ENCODE measurements around the gene CHI3L2.

CHI3L2 gene

DNA sequence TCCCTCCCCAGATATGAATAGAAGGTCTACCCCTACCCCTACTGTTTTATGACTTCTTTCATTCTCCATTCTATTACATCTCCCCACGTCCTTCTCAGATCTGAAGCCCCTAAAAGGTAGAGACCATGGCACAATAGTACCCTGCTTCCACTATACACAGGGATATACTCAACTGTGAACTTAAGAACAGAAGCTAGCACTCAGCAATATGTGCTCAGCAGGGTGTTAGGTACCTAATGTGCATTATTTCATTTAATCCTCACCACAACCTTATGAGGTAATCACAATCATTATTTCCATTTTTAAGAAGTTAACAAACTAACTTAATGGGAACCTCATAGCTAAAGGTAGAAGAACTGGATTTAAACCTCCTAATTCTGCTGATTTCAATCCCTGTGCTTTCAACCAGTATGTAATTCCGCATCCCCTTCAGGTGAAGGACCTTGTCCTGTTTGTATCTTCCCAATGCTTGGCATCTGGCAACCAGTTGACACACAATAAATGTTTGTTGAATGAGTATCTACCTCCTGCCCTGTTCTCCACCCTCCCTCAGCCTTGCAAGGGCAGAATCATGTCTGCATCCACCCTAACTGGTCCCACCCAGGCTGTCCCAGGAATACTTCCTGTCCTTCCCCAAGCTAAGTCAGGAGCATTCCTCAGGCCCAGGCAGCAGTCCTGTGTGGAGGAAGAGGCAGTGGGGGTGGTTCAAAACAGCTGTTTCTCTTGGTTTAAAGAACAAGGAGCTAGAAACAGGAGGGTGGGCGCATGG lies 33.6 kb upstream of the CHI3L2 start:
- peak overlapping the region; percentile 92 for H3K27ac ChIP-seq (ENCODE audit: insufficient read depth, low read length, poor library complexity, severe bottlenecking)
- H3K36me3 ChIP-seq (ENCODE audit: control insufficient read depth, insufficient read depth, low read length) = peaks cover 90% of the 10 kb centered on the region
- DNase-seq = no peak
- peaks cover 80% of the 10 kb centered on the region for H3K4me1 ChIP-seq (ENCODE audit: control insufficient read depth, insufficient read depth, low read length, poor library complexity, severe bottlenecking)
- H3K27me3 ChIP-seq (replicated peaks; ENCODE audit: control insufficient read depth, insufficient read depth, low read length, poor library complexity, severe bottlenecking) = no peaks in the 10 kb centered on the region
- H3K9me3 ChIP-seq (ENCODE audit: control insufficient read depth, low read length) = no peaks in the 10 kb centered on the region
- no peak overlapping the region for H3K4me3 ChIP-seq (ENCODE audit: insufficient read depth, low read depth, low read length, poor library complexity, severe bottlenecking)

DNA sequence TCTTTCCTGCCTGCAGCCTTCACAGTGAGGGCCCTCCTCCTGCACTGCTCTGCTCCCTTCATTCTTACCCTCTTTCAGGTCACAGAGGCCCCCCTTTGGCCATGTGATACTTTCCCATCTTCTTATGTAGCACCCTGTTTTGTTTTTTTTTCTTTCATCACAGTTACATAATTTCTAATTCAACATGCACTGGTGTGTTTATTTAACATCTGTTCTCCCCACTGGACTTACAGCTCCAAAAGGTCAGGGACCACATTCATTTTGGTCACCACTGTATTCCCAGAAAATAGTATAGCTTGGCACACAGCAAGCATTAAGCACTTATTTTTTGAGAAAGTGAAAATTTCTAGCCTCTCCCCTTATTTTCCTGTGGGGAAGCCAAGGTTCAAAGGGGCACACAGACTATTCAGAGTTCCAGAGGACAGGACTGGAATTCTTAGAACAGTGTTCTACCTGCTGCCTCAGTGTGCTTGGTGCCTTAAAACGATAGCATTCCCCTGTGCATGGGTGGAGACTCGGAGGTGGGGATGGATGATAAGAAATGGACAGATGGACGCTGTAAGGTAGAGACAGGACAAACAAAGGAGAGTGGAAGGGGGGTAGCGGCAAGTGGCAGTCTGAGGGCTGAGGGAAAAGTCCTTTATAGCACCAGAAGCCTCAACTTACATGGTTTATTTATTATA lies 32.4 kb upstream of the CHI3L2 start:
- Histone ChIP-seq H3K9me3 (ENCODE audit: control insufficient read depth, low read length) (no peaks in the 10 kb centered on the region), H3K27ac (ENCODE audit: insufficient read depth, low read length, poor library complexity, severe bottlenecking) (peak overlapping the region; percentile 92), H3K4me3 (ENCODE audit: insufficient read depth, low read depth, low read length, poor library complexity, severe bottlenecking) (peak overlapping the region; percentile 71), H3K36me3 (ENCODE audit: control insufficient read depth, insufficient read depth, low read length) (peaks cover 80% of the 10 kb centered on the region), H3K27me3 (replicated peaks; ENCODE audit: control insufficient read depth, insufficient read depth, low read length, poor library complexity, severe bottlenecking) (no peaks in the 10 kb centered on the region), H3K4me1 (ENCODE audit: control insufficient read depth, insufficient read depth, low read length, poor library complexity, severe bottlenecking) (peaks cover 77% of the 10 kb centered on the region)
- no peak for DNase-seq

DNA sequence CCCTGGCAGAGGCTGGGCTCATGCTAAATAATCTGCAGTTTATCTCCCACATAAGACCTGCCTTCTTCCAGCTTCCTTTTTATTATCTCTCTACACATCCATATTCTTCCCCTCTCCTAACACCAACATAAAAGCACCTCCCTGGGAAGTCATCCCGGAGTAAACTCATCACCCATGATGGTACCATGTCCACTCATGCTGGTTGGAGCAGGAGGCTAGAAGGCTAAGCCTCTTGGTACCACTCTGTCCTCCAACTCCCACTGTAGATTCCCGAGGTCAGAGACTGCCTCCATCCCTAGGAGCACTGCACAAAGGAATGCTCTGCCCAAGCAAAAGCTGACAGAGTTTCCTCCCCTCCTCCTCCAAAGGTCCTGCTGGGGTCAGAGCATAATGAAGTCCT lies 31.3 kb upstream of the CHI3L2 start:
- peaks cover 74% of the 10 kb centered on the region for H3K4me1 ChIP-seq (ENCODE audit: control insufficient read depth, insufficient read depth, low read length, poor library complexity, severe bottlenecking)
- no peak for DNase-seq
- H3K4me3 ChIP-seq (ENCODE audit: insufficient read depth, low read depth, low read length, poor library complexity, severe bottlenecking) = peak overlapping the region; percentile 71
- no peaks in the 10 kb centered on the region for H3K27me3 ChIP-seq (replicated peaks; ENCODE audit: control insufficient read depth, insufficient read depth, low read length, poor library complexity, severe bottlenecking)
- peak overlapping the region; percentile 92 for H3K27ac ChIP-seq (ENCODE audit: insufficient read depth, low read length, poor library complexity, severe bottlenecking)
- H3K36me3 ChIP-seq (ENCODE audit: control insufficient read depth, insufficient read depth, low read length) = peaks cover 70% of the 10 kb centered on the region
- no peaks in the 10 kb centered on the region for H3K9me3 ChIP-seq (ENCODE audit: control insufficient read depth, low read length)

DNA sequence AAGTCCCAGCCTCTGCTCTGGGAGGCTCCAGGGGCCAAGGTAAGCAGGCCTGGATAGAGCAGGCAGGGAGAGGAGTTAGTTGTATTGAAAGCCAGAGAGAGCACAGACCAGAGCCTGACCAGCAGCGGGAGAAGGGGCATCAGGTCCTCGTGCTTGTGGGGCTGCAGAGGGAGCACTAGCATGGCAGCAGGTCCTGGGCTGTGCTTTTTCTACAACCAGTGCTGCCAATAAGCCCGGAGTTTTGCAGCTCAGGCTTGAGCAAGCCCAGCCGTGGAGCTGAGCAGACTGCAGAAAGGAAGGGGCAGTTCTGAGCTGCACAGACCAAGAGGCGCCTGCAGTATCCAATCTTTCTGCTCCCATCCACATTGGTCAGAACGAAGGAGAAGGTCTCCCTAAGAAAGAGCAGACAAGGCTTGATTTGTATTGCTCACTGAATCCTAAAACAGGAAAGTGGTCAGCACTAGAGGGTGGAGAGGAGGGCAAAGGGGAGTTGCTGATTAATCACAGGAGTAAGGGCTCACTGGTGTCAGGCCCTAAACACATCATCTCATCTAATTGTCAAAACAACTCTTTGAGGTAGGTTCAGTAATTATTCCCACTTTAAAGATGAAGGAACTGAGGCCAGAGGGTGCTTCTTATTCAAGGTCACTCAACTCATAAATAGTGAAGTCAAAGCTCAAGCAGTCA lies 29.8 kb upstream of the CHI3L2 start:
- no peaks in the 10 kb centered on the region for H3K27me3 ChIP-seq (replicated peaks; ENCODE audit: control insufficient read depth, insufficient read depth, low read length, poor library complexity, severe bottlenecking)
- peaks cover 75% of the 10 kb centered on the region for H3K4me1 ChIP-seq (ENCODE audit: control insufficient read depth, insufficient read depth, low read length, poor library complexity, severe bottlenecking)
- DNase-seq = peak; percentile 44 to 60 (median 58)
- no peaks in the 10 kb centered on the region for H3K9me3 ChIP-seq (ENCODE audit: control insufficient read depth, low read length)
- peak overlapping the region; percentile 92 for H3K27ac ChIP-seq (ENCODE audit: insufficient read depth, low read length, poor library complexity, severe bottlenecking)
- H3K36me3 ChIP-seq (ENCODE audit: control insufficient read depth, insufficient read depth, low read length) = peaks cover 55% of the 10 kb centered on the region
- peak overlapping the region; percentile 71 for H3K4me3 ChIP-seq (ENCODE audit: insufficient read depth, low read depth, low read length, poor library complexity, severe bottlenecking)

DNA sequence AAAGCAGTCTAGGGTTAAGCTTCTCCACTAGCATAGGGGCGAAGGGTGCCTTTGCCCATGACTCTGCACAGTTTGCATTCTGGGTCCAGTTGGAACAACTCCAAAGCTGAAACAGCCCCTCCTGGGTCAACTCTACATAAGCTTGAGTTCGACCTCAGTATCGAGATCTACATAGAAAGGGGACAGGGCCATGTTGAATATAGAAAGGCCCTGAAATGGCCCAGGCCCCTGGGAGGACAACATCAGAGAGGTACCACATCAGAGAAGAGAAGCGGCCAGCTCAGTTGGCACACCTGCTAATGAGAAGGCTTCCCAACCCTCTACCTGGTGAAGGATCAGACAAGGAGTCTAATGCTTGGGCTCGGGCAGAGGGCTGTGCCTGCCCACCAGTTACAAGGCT lies 28.7 kb upstream of the CHI3L2 start:
- Histone ChIP-seq H3K9me3 (ENCODE audit: control insufficient read depth, low read length) (no peaks in the 10 kb centered on the region), H3K27me3 (replicated peaks; ENCODE audit: control insufficient read depth, insufficient read depth, low read length, poor library complexity, severe bottlenecking) (no peaks in the 10 kb centered on the region), H3K36me3 (ENCODE audit: control insufficient read depth, insufficient read depth, low read length) (peaks cover 47% of the 10 kb centered on the region), H3K4me3 (ENCODE audit: insufficient read depth, low read depth, low read length, poor library complexity, severe bottlenecking) (peak overlapping the region; percentile 71), H3K27ac (ENCODE audit: insufficient read depth, low read length, poor library complexity, severe bottlenecking) (peak overlapping the region; percentile 92), H3K4me1 (ENCODE audit: control insufficient read depth, insufficient read depth, low read length, poor library complexity, severe bottlenecking) (peaks cover 73% of the 10 kb centered on the region)
- DNase-seq = no peak

DNA sequence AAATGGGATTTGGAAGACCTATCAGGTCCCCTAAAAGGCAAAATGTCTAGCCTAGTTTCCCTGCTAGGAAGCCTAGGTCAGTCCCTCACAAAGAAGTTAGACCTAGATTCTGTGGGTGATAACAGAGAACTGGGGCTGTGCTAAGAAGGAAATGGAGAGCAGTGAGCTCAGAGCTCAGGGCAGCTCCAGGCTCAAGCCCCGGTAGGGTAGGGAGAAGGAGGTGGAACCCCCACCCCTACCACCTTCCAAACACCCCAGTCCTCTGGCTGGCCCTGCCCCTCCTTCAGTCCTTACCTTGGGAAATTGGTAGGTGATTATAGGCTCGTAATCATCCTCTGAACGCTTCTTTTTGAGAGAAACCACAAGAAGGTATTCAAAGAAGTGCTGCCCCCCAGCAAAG lies 28.2 kb upstream of the CHI3L2 start:
- no peak for DNase-seq
- Histone ChIP-seq H3K36me3 (ENCODE audit: control insufficient read depth, insufficient read depth, low read length) (peaks cover 42% of the 10 kb centered on the region), H3K4me1 (ENCODE audit: control insufficient read depth, insufficient read depth, low read length, poor library complexity, severe bottlenecking) (peaks cover 73% of the 10 kb centered on the region), H3K9me3 (ENCODE audit: control insufficient read depth, low read length) (no peaks in the 10 kb centered on the region), H3K27ac (ENCODE audit: insufficient read depth, low read length, poor library complexity, severe bottlenecking) (peak overlapping the region; percentile 92), H3K27me3 (replicated peaks; ENCODE audit: control insufficient read depth, insufficient read depth, low read length, poor library complexity, severe bottlenecking) (no peaks in the 10 kb centered on the region), H3K4me3 (ENCODE audit: insufficient read depth, low read depth, low read length, poor library complexity, severe bottlenecking) (peak overlapping the region; percentile 71)

DNA sequence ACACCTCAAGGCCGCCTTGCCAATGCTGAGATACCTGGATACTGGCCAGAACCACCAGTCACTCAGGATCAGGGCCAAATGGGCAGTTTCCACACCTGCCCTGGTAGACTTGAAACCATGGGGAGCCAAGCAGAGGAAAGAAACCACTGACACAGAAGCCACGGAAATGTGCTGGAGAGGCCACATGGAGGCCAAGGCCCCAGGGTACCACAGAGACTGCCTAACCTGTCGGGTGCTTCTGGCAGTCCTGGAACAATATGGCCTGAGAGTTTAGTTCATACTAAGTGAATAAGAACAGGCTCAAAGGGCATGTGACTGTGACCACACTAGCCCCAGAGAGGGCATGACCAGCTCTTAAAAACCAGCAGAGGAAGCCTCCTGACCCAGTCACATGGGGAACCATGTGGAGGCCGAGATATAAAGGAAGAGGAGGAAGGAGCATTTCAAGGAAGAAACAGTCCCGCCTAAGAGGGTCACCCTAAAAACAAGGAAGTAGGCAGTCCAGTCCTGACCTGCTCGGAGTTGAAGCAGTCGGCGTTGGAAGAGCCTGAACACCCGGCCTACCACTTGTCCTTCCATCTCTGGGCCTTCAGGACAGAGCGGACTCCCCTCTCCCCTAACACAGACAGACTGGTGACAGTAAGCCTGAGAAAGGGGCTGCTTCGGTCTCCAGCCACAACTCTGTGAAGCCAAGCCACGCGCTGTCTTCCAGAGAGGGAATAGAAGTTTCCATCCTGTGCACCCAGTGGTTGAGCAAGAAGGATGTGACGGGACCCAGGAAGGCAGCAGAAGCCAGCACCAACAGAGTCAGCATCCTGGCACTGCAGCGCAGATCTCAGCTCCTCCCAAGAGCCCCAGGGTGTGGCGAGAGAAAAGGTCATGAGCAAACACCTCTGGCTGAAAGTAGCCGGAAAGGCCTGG lies 27.4 kb upstream of the CHI3L2 start, which contains the start of gene DENND2D:
DENND2D (minus strand) TSS at position 766 of the 921 bp plus-strand sequence; CDS start at position 579, 187 bp downstream.
- peaks cover 35% of the 10 kb centered on the region for H3K36me3 ChIP-seq (ENCODE audit: control insufficient read depth, insufficient read depth, low read length)
- peak within 1 kb of the TSS; percentile 92 for H3K27ac ChIP-seq (ENCODE audit: insufficient read depth, low read length, poor library complexity, severe bottlenecking)
- H3K4me1 ChIP-seq (ENCODE audit: control insufficient read depth, insufficient read depth, low read length, poor library complexity, severe bottlenecking) = peaks cover 70% of the 10 kb centered on the region

DNA sequence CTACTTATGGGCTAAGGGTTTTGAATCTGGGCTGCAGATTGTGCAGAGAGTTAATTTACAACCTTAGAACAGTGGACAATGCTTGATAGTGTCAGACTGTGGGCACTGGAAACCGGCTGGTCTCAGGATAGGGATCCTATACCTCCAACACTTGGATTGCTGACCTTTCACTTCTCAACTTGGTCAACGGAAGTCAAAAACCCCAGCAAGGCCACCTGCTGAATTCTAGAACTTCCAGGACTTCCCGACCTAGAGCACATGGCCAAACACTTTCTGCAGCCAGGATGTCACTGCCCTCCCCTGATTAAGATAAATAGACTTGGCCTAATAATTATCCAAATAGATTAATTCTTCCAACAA lies 26.7 kb upstream of the CHI3L2 start:
- H3K27me3 ChIP-seq (replicated peaks; ENCODE audit: control insufficient read depth, insufficient read depth, low read length, poor library complexity, severe bottlenecking) = no peaks in the 10 kb centered on the region
- peak overlapping the region; percentile 71 for H3K4me3 ChIP-seq (ENCODE audit: insufficient read depth, low read depth, low read length, poor library complexity, severe bottlenecking)
- DNase-seq = no peak
- H3K4me1 ChIP-seq (ENCODE audit: control insufficient read depth, insufficient read depth, low read length, poor library complexity, severe bottlenecking) = peaks cover 63% of the 10 kb centered on the region
- peaks cover 29% of the 10 kb centered on the region for H3K36me3 ChIP-seq (ENCODE audit: control insufficient read depth, insufficient read depth, low read length)
- H3K27ac ChIP-seq (ENCODE audit: insufficient read depth, low read length, poor library complexity, severe bottlenecking) = peak overlapping the region; percentile 92
- no peaks in the 10 kb centered on the region for H3K9me3 ChIP-seq (ENCODE audit: control insufficient read depth, low read length)

More for the DNA sequence above, 27.4 kb upstream of the CHI3L2 start, which contains the start of gene DENND2D:
- H3K27me3 ChIP-seq (replicated peaks; ENCODE audit: control insufficient read depth, insufficient read depth, low read length, poor library complexity, severe bottlenecking) = no peaks in the 10 kb centered on the region
- DNase-seq = peak in 2 of 3 donors; percentile 25 to 27
- peak within 1 kb of the TSS; percentile 71 for H3K4me3 ChIP-seq (ENCODE audit: insufficient read depth, low read depth, low read length, poor library complexity, severe bottlenecking)
- H3K9me3 ChIP-seq (ENCODE audit: control insufficient read depth, low read length) = no peaks in the 10 kb centered on the region

DNA sequence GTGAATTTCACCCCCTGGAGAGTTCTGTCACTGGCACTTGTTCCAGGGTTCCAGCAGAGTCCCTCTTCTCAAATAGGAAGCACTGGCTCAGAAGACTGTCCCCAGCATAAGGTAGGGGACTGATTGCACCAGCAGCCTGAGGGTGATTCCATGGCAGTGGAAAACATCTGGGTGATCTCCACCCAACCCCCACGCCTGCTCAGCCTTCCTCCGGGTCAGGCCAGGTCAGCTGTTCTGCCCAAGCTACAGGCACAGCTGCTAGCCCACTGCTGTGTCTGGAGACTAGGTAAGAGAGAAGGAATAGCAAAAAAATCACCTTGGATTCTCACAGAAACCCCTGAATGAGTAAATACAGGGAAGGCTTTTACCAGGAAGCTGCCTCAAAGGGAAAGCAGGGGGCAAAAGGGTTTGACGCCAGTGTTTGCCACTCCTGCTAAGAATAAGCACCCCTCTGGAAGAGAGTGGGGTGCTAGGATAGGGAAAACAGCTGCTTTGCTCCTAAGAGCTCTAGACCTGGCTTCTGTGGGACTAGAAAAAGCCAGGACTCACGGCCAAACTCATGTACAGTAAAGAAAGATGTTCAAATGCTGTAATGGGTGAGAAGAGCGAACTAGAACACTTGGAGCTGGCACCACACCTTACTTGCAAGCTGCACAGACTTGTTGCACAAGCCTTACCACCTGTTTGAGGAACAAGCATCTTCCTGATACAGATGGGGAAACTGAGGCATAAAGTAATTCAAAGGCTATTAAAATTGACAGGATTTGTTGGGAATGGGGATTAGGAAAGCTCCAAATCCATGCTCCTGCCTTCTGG lies 26.0 kb upstream of the CHI3L2 start:
- Histone ChIP-seq H3K4me1 (ENCODE audit: control insufficient read depth, insufficient read depth, low read length, poor library complexity, severe bottlenecking) (peaks cover 56% of the 10 kb centered on the region), H3K4me3 (ENCODE audit: insufficient read depth, low read depth, low read length, poor library complexity, severe bottlenecking) (peak overlapping the region; percentile 71), H3K9me3 (ENCODE audit: control insufficient read depth, low read length) (no peaks in the 10 kb centered on the region), H3K27me3 (replicated peaks; ENCODE audit: control insufficient read depth, insufficient read depth, low read length, poor library complexity, severe bottlenecking) (no peaks in the 10 kb centered on the region), H3K27ac (ENCODE audit: insufficient read depth, low read length, poor library complexity, severe bottlenecking) (peak overlapping the region; percentile 92), H3K36me3 (ENCODE audit: control insufficient read depth, insufficient read depth, low read length) (peaks cover 22% of the 10 kb centered on the region)
- no peak for DNase-seq

Data from effector memory CD4-positive, alpha-beta T cell (primary cell).